Breast epithelium (tissue), 3 donors: ENCODE data around the gene IKZF3.

ENCODE experiments used
- CTCF ChIP-seq, 3 donors: fragments of 450-650 bp; IDR thresholded peaks; one replicate each; pipeline ENCODE4 v1.5.1; 2016 to 2017; ENCODE audit warnings: antibody characterized with exemption in 3 of 3, mild to moderate bottlenecking in 3 of 3, moderate library complexity in 3 of 3
- POLR2AphosphoS5 ChIP-seq, 3 donors: sonication (generic); formaldehyde crosslinking; IDR thresholded peaks; one replicate each; pipeline ENCODE4 v1.6.1; 2017; ENCODE audit warnings: antibody characterized with exemption in 3 of 3

DNA sequence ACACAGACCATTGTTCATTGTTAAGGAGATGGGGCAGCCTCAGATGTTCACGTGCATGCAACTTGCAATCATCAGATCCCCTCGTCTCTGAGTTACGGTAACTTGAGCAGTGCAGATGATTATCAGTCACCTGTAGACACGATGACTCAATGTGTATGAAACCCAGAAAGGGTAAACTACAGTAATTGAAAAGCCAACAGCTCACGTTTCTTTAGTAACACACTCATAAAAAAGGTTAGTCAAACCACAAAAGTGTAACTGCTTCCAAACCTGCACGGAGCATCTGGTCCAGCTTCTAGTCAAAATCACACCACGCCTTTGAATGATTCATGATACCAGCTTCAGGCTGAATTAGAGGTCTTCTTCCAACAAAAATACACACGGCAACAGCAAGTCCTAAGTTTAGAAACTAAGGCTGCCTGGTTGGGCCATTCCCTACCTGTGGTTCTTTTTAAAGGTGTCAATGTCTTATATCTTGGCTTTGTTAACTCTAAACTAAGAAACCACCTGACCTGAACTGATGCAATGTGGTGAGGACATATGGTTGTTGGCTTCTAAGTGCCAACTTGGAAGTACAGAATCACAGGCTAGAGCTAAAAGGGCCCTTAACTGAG is 94.0 kb downstream of the IKZF3 start:
- TF ChIP-seq CTCF (IDR thresholded peaks at IDR 0.05) (no peak), POLR2AphosphoS5 (IDR thresholded peaks at IDR 0.05) (no peak)
